Osteoblast (primary cell): ENCODE results near the gene TMEM140. TPM values are rescaled to one million over a fixed set of nuclear protein-coding genes. Genes with fewer than 3 reads are reported as not detected.

Source experiments
- DNase-seq: peaks from one replicate; pipeline ENCODE4 v3.0.0; 2011; ENCODE audit warnings: low spot score, mixed read lengths; ENCODE audit not compliant: insufficient read length; ENCODE audit errors: missing footprints
- H2AFZ ChIP-seq: 2 replicates; pipeline ENCODE4 v1.6.0; 2011; ENCODE audit warnings: mild to moderate bottlenecking, low read length
- H3K27ac ChIP-seq: 2 replicates; pipeline ENCODE4 v1.5.1; 2011; ENCODE audit warnings: mild to moderate bottlenecking, low read depth, low read length, moderate library complexity
- H3K27me3 ChIP-seq: 2 replicates; pipeline ENCODE4 v1.6.0; 2012; ENCODE audit warnings: mild to moderate bottlenecking, control low read depth, inconsistent platforms, low read length, moderate library complexity; ENCODE audit not compliant: insufficient read depth
- H3K36me3 ChIP-seq: 2 replicates; pipeline ENCODE4 v1.5.1; 2011; ENCODE audit warnings: mild to moderate bottlenecking, low read length, control low read depth, moderate library complexity; ENCODE audit not compliant: insufficient read depth
- H3K4me1 ChIP-seq: 2 replicates; pipeline ENCODE4 v1.5.1; 2011; ENCODE audit warnings: mild to moderate bottlenecking, low read length, control low read depth, moderate library complexity; ENCODE audit not compliant: insufficient read depth
- H3K4me2 ChIP-seq: 2 replicates; pipeline ENCODE4 v1.6.0; 2011; ENCODE audit warnings: mild to moderate bottlenecking, low read length; ENCODE audit not compliant: insufficient read depth
- H3K4me3 ChIP-seq: fragments of 200-600 bp; sonication (generic); 3 replicates; pipeline ENCODE4 v1.5.1; 2012; ENCODE audit warnings: mild to moderate bottlenecking, low read length, inconsistent platforms; ENCODE audit not compliant: insufficient read depth
- H3K79me2 ChIP-seq: 2 replicates; pipeline ENCODE4 v1.6.0; 2012; ENCODE audit warnings: mild to moderate bottlenecking, low read length, control low read depth, inconsistent platforms; ENCODE audit not compliant: insufficient read depth
- H3K9me3 ChIP-seq: 2 replicates; pipeline ENCODE4 v1.5.1; 2011; ENCODE audit warnings: low read depth, low read length, control low read depth
- H4K20me1 ChIP-seq: 2 replicates; pipeline ENCODE4 v1.6.0; 2012; ENCODE audit warnings: mild to moderate bottlenecking, low read length, control low read depth; ENCODE audit not compliant: insufficient read depth
- total RNA-seq: library from RNA; depleted of rRNA; stranded (reverse); fragments of >200 nt; gene quantifications from 2 replicates; pipeline ENCODE4 v1.2.3, GENCODE V29; 2012
- TF ChIP-seq, protein P1 (sequence below): IDR thresholded peaks from 2 replicates; pipeline ENCODE4 v1.5.1; 2011; ENCODE audit warnings: mild to moderate bottlenecking, low read depth, low read length, moderate library complexity; ENCODE audit errors: extremely low read depth

Gene TMEM140
- total RNA-seq, 1 donor = 14.1 TPM

DNA sequence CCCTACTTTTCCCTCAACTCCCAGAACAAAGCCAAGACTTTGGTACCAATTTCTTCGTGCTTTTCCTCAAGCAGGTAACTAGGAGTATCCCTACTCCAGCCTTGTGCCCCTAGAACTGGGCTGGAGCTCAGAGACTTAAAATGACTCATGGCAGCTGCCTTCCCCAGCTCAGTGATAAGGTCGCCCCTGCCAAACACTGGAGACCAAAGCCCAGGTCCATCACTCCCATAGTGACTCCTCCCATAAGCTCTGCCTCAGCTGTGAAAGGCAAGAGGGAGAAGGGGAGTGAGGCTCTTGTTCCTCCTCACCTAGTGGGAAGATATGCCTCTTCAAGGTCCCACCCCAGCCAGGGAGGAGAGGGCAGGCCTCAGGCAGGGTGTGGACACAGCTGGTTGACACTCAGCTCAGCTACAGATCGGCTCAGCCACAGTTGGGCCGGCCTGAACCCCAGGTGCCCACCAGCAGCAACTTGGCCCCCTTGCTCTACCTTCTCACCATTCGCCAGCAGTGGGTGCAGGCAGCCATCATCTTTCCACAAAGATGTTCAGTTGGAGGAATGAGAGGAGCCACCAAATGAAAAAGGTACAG lies 36.5 kb downstream of the TMEM140 start:
- peaks cover 30% of the 10 kb centered on the region for H3K36me3 ChIP-seq
- H3K4me3 ChIP-seq = no peak overlapping the region
- H2AFZ ChIP-seq = no peak overlapping the region
- H3K27me3 ChIP-seq = no peaks in the 10 kb centered on the region
- no peak for DNase-seq
- no peaks in the 10 kb centered on the region for H3K4me1 ChIP-seq
- no peak overlapping the region for H3K27ac ChIP-seq
- H3K9me3 ChIP-seq = peaks cover 17% of the 10 kb centered on the region
- H3K79me2 ChIP-seq = no peaks in the 10 kb centered on the region
- no peak overlapping the region for H3K4me2 ChIP-seq
- H4K20me1 ChIP-seq = no peaks in the 10 kb centered on the region
- TF ChIP-seq, protein P1, sequence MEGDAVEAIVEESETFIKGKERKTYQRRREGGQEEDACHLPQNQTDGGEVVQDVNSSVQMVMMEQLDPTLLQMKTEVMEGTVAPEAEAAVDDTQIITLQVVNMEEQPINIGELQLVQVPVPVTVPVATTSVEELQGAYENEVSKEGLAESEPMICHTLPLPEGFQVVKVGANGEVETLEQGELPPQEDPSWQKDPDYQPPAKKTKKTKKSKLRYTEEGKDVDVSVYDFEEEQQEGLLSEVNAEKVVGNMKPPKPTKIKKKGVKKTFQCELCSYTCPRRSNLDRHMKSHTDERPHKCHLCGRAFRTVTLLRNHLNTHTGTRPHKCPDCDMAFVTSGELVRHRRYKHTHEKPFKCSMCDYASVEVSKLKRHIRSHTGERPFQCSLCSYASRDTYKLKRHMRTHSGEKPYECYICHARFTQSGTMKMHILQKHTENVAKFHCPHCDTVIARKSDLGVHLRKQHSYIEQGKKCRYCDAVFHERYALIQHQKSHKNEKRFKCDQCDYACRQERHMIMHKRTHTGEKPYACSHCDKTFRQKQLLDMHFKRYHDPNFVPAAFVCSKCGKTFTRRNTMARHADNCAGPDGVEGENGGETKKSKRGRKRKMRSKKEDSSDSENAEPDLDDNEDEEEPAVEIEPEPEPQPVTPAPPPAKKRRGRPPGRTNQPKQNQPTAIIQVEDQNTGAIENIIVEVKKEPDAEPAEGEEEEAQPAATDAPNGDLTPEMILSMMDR = no peak

DNA sequence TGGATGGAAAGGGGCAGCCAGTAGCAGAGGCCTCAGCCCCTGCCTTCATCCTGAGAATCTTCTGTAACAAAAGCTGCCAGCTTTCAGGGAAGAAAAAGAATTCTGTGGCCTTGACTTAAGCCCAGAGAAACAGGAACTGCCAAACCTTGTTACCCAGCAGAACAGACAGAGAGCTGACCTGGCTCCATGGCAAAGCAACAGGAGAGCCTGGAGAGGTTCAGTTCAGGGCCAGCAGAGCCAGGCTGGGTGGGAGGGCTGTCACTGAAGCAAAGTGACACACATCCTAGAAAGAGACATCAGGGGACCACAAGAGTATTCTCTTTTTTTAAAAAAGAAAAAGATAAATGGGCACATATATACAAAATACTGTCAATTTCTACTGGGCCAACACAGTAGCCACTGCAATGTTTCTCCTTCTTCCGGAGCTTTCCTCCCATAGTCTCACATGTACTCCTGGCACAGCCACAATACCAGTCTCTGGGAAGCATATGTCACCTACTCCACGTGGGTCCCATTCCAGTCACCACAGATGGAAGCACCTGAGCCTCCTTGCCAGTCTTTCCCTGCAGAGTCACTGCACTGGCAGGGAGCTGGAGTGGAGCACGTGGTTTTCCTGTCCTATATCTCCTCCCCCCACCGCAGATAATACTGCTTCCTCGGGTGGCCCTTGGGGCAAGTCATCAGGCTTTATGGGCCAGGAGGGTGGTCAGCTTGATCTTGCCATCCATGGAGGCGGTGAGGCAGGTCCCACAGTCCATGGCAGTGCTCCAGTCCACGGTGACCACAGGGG lies 37.8 kb downstream of the TMEM140 start:
- Histone ChIP-seq H3K4me1 (no peaks in the 10 kb centered on the region), H2AFZ (no peak overlapping the region), H3K36me3 (peaks cover 36% of the 10 kb centered on the region), H3K9me3 (peaks cover 15% of the 10 kb centered on the region), H4K20me1 (no peaks in the 10 kb centered on the region), H3K4me2 (no peak overlapping the region), H3K4me3 (no peak overlapping the region), H3K27ac (no peak overlapping the region), H3K27me3 (no peaks in the 10 kb centered on the region), H3K79me2 (no peaks in the 10 kb centered on the region)
- no peak for DNase-seq
- TF ChIP-seq, protein P1 = no peak

DNA sequence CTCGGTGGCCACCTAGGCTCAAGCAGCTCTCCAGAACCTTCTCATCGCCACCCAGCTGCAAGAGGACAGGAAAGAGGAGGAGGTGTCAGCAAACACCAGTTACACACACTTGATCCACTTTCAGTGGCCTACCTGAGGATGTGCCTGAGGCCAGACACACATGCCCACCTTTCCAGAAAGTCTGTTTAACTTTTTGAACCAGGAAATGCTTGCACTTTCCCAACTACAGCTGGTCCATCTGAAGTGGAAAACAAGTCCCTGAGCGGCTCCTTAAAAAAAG lies 38.3 kb downstream of the TMEM140 start:
- Histone ChIP-seq H3K79me2 (no peaks in the 10 kb centered on the region), H2AFZ (no peak overlapping the region), H3K27ac (no peak overlapping the region), H3K36me3 (peaks cover 36% of the 10 kb centered on the region), H3K9me3 (peaks cover 12% of the 10 kb centered on the region), H3K27me3 (no peaks in the 10 kb centered on the region), H3K4me3 (no peak overlapping the region), H4K20me1 (no peaks in the 10 kb centered on the region), H3K4me1 (no peaks in the 10 kb centered on the region), H3K4me2 (no peak overlapping the region)
- TF ChIP-seq, protein P1 = no peak
- DNase-seq = no peak

DNA sequence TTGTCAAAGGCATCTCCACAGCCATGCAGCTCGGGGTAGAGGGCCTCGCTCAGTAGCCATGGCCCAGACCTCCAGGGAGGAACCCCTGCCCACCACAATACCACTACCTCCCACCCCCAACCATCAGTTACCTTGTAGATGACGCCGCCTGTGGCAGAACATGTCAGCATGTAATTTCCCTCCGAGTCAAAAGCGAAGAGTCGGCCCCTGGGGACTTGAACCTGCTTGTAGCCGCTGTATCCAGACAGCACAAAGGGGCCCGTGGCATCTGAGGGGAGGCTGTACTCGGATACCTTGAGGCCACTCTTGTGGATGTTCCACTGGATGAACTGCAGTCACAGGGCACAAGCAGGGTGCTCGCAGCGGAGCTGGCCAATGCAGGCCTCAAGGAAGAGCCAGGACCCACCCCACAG lies 39.0 kb downstream of the TMEM140 start:
- Histone ChIP-seq H3K27ac (no peak overlapping the region), H3K79me2 (no peaks in the 10 kb centered on the region), H3K27me3 (no peaks in the 10 kb centered on the region), H2AFZ (no peak overlapping the region), H3K4me3 (no peak overlapping the region), H3K4me1 (no peaks in the 10 kb centered on the region), H4K20me1 (no peaks in the 10 kb centered on the region), H3K9me3 (peaks cover 7% of the 10 kb centered on the region), H3K36me3 (peaks cover 36% of the 10 kb centered on the region), H3K4me2 (no peak overlapping the region)
- TF ChIP-seq, protein P1 = no peak
- no peak for DNase-seq
